HepG2 (cell line): Measurements from ENCODE around the gene SLC25A33. TPM values are rescaled to one million over a fixed set of nuclear protein-coding genes. Genes with fewer than 3 reads are reported as not detected.

Experiments used
- ARID4A ChIP-seq: sonication (generic); formaldehyde crosslinking; IDR thresholded peaks from 2 replicates; pipeline ENCODE4 v1.5.0; 2020; ENCODE audit warnings: mild to moderate bottlenecking, missing genetic modification reagents, borderline replicate concordance
- FOXA3 ChIP-seq: IDR thresholded peaks from 2 replicates; pipeline ENCODE4 v1.6.1; 2016; ENCODE audit warnings: missing genetic modification reagents, missing compliant biosample characterization
- GPN1 ChIP-seq: sonication (generic); formaldehyde crosslinking; IDR thresholded peaks from 2 replicates; pipeline ENCODE4 v1.5.1; 2020; ENCODE audit warnings: missing genetic modification reagents, borderline replicate concordance
- HMGXB4 ChIP-seq, 2 experiments: sonication (generic) in 1 of 2; formaldehyde crosslinking in 1 of 2; IDR thresholded peaks; 2 replicates each; pipeline versions ENCODE4 v1.4.0 to v1.6.1; 2018 to 2020; ENCODE audit warnings: missing genetic modification reagents in 2 of 2, borderline replicate concordance in 1 of 2, low read depth in 1 of 2, mild to moderate bottlenecking in 1 of 2, missing biosample characterization in 1 of 2
- KAT8 ChIP-seq: IDR thresholded peaks from 2 replicates; pipeline ENCODE4 v1.6.1; 2016; ENCODE audit warnings: missing genetic modification reagents, missing compliant biosample characterization
- POGK ChIP-seq: sonication (generic); formaldehyde crosslinking; conservative IDR thresholded peaks from 2 replicates; pipeline ENCODE4 v1.8.0; 2022; ENCODE audit warnings: mild to moderate bottlenecking, moderate library complexity, missing genetic modification reagents
- SRSF9 ChIP-seq: fragments of 200-400 bp; formaldehyde crosslinking; IDR thresholded peaks from 2 replicates; pipeline ENCODE4 v1.6.1; 2018; ENCODE audit warnings: borderline replicate concordance, mild to moderate bottlenecking, low read depth, low read length; ENCODE audit not compliant: insufficient read depth, poor library complexity, severe bottlenecking
- TFAP4 ChIP-seq: sonication (generic); IDR thresholded peaks from 2 replicates; pipeline ENCODE4 v1.6.1; 2016; ENCODE audit warnings: low read depth, borderline replicate concordance
- XRCC5 ChIP-seq: fragments of 200-400 bp; formaldehyde crosslinking; optimal IDR thresholded peaks from 2 replicates; pipeline ENCODE3; 2017; ENCODE audit warnings: mild to moderate bottlenecking, low read length
- ZBTB42 ChIP-seq: sonication (generic); formaldehyde crosslinking; IDR thresholded peaks from 2 replicates; pipeline ENCODE4 v1.5.0; 2020; ENCODE audit warnings: mild to moderate bottlenecking, missing genetic modification reagents
- ZNF121 ChIP-seq: sonication (generic); formaldehyde crosslinking; IDR thresholded peaks from 2 replicates; pipeline ENCODE4 v1.5.0; 2020; ENCODE audit warnings: mild to moderate bottlenecking, missing genetic modification reagents
- ZNF576 ChIP-seq: sonication (generic); formaldehyde crosslinking; IDR thresholded peaks from 2 replicates; pipeline ENCODE4 v1.4.0; 2020; ENCODE audit warnings: mild to moderate bottlenecking, missing genetic modification reagents
- ZNF687 ChIP-seq: sonication (generic); formaldehyde crosslinking; IDR thresholded peaks from 2 replicates; pipeline ENCODE4 v1.5.1; 2020; ENCODE audit warnings: mild to moderate bottlenecking, missing genetic modification reagents, moderate library complexity
- polyA plus RNA-seq, 8 experiments: library from polyadenylated mRNA; depleted of rRNA in 3 of 8; stranded (reverse) in 7 of 8; unstranded in 1 of 8; fragments of >200 nt; fragmentation: Illumina TruSeq in 4 of 8; extraction: Trizol in 4 of 8; gene quantifications; 2 replicates each; pipeline versions ENCODE4 v1.2.1 to v1.2.3, GENCODE V29; 2011 to 2016; ENCODE audit warnings: low read depth in 4 of 8, missing spikeins in 1 of 8, mixed read lengths in 1 of 8; ENCODE audit not compliant: insufficient read depth in 1 of 8
- total RNA-seq, 5 experiments: library from RNA; depleted of rRNA; stranded (reverse); fragments of >200 nt; fragmentation: Illumina TruSeq; extraction: Trizol; gene quantifications; 2 replicates each; pipeline ENCODE4 v1.2.3, GENCODE V29; 2016; ENCODE audit warnings: low read depth in 1 of 5

The SLC25A33 gene
- total and polyA plus RNA-seq, 2 of the 13 experiments (the other 11 are each of a cell fraction or from before 2014, with no cell fraction given): 15.4 to 50.3 TPM

- TF ChIP-seq ARID4A (CRISPR knock-in tag) (peak; percentile 30; the same call in 1 of the 2 replicates), POGK (CRISPR knock-in tag) (0 out of 2 replicates have a peak, but pooled peaks have one; percentile 20), XRCC5 (peak; percentile 17), KAT8 (CRISPR knock-in tag) (0 out of 2 replicates have a peak, but pooled peaks have one; percentile 8), SRSF9 (no peak), ZNF121 (peak; percentile 93), ZNF687 (CRISPR knock-in tag) (peak; percentile 69), ZNF576 (no peak), GPN1 (no peak), TFAP4 (peak; percentile 46; the same call in 1 of the 2 replicates), HMGXB4 (CRISPR knock-in tag; IDR thresholded peaks at IDR 0.05; ENCODE audit: borderline replicate concordance in 1 of 2, low read depth in 1 of 2) (peak in 1 of 2 experiments; percentile 49; a peak in 1 of 4 replicates), FOXA3 (0 out of 2 replicates have a peak, but pooled peaks have one; percentile 21), ZBTB42 (CRISPR knock-in tag) (peak; percentile 97)
Measured at GRCh38 chr1:9490605-9491339, 48.5 kb upstream of the SLC25A33 start (continued).
